DND-41 (cell line): Measurements from ENCODE around the gene ZBTB6.

Experiments used
- ATAC-seq: fragments of 200-7000 bp; cut with Tn5 transposase; 3 replicates; pipeline ENCODE4 v1.9.1; 2021; ENCODE audit warnings: low read depth; ENCODE audit not compliant: insufficient read depth
- DNase-seq: peaks from one replicate; pipeline ENCODE4 v3.0.0-alpha.2; 2020
- H2AFZ ChIP-seq: 2 replicates; pipeline ENCODE4 v1.6.0; 2012; ENCODE audit warnings: low read depth, low read length
- H3K27ac ChIP-seq: 2 replicates; pipeline ENCODE4 v1.5.1; 2012; ENCODE audit warnings: low read length, inconsistent platforms
- H3K27me3 ChIP-seq: fragments of 200-600 bp; sonication (generic); 2 replicates; pipeline ENCODE4 v1.6.0; 2012; ENCODE audit warnings: low read length, mild to moderate bottlenecking, inconsistent platforms; ENCODE audit not compliant: insufficient read depth, poor library complexity
- H3K36me3 ChIP-seq: 2 replicates; pipeline ENCODE4 v1.5.1; 2012; ENCODE audit warnings: low read length, inconsistent platforms; ENCODE audit not compliant: insufficient read depth
- H3K4me1 ChIP-seq: 2 replicates; pipeline ENCODE4 v1.5.1; 2012; ENCODE audit warnings: mild to moderate bottlenecking, low read length; ENCODE audit not compliant: insufficient read depth
- H3K4me2 ChIP-seq: 2 replicates; pipeline ENCODE4 v1.6.0; 2012; ENCODE audit warnings: mild to moderate bottlenecking, moderate library complexity, low read length, inconsistent platforms; ENCODE audit not compliant: insufficient read depth
- H3K4me3 ChIP-seq, 2 experiments: fragments of 200-600 bp in 1 of 2; shearing (Covaris generic) in 1 of 2; 2 replicates each; pipeline ENCODE4 v1.5.1; 2012 to 2016; ENCODE audit warnings: inconsistent platforms in 2 of 2, low read length in 2 of 2, mild to moderate bottlenecking in 2 of 2, low read depth in 1 of 2, moderate library complexity in 1 of 2
- H3K79me2 ChIP-seq: 2 replicates; pipeline ENCODE4 v1.6.0; 2012; ENCODE audit warnings: low read length, inconsistent platforms; ENCODE audit not compliant: insufficient read depth
- H3K9ac ChIP-seq: 2 replicates; pipeline ENCODE4 v1.6.0; 2012; ENCODE audit warnings: low read depth, mild to moderate bottlenecking, inconsistent platforms, low read length, moderate library complexity
- H3K9me3 ChIP-seq: 2 replicates; pipeline ENCODE4 v1.5.1; 2012; ENCODE audit warnings: low read length, moderate library complexity, mild to moderate bottlenecking, inconsistent platforms; ENCODE audit not compliant: insufficient read depth, severe bottlenecking
- H4K20me1 ChIP-seq: 2 replicates; pipeline ENCODE4 v1.6.0; 2012; ENCODE audit warnings: low read length; ENCODE audit not compliant: insufficient read depth
- CTCF ChIP-seq: IDR thresholded peaks from 2 replicates; pipeline ENCODE4 v1.5.1; 2012; ENCODE audit warnings: borderline replicate concordance, low read length, moderate library complexity, mild to moderate bottlenecking; ENCODE audit not compliant: poor library complexity, severe bottlenecking; ENCODE audit errors: extremely low read depth
- EZH2 ChIP-seq: IDR thresholded peaks from 3 replicates; pipeline ENCODE4 v1.6.1; 2012; ENCODE audit warnings: borderline replicate concordance, low read depth, mild to moderate bottlenecking, moderate library complexity, low read length, inconsistent platforms; ENCODE audit not compliant: severe bottlenecking

ZBTB6 gene

GRCh38 chr9:122904823-122905710, 8.1 kb downstream of the ZBTB6 start, which contains the start of gene RC3H2:
TSS of gene RC3H2 (minus strand) at chr9:122905359. CDS start at chr9:122897509, 7,850 bp downstream.
- Histone ChIP-seq H3K9me3 (no peaks in the 10 kb centered on the region), H2AFZ (peak within 1 kb of the TSS; percentile 96), H3K4me2 (peak within 1 kb of the TSS; percentile 79), H3K79me2 (peaks cover 58% of the 10 kb centered on the region), H3K36me3 (no peaks in the 10 kb centered on the region; the same call in 1 of the 2 replicates), H3K9ac (peak within 1 kb of the TSS; percentile 73), H3K4me1 (peaks cover 45% of the 10 kb centered on the region), H3K27ac (peak within 1 kb of the TSS; percentile 81), H3K27me3 (no peaks in the 10 kb centered on the region), H3K4me3 (peak within 1 kb of the TSS; percentile 62 to 71), H4K20me1 (no peaks in the 10 kb centered on the region; the same call in 1 of the 2 replicates)
- DNase-seq (peak; percentile 98), ATAC-seq (peak; percentile 85)
- TF ChIP-seq CTCF (peak; percentile 3), EZH2 (no peak)

GRCh38 chr9:122904466-122904822, 8.7 kb downstream of the ZBTB6 start:
- ATAC-seq (peak; percentile 17; the same call in 1 of the 3 replicates), DNase-seq (peak; percentile 34)

GRCh38 chr9:122900791-122901190, 12.3 kb downstream of the ZBTB6 start:
- H3K4me2 ChIP-seq = peak overlapping the region; percentile 40; the same call in 1 of the 2 replicates
- H3K27me3 ChIP-seq = no peaks in the 10 kb centered on the region
- H3K9ac ChIP-seq = no peak overlapping the region
- H4K20me1 ChIP-seq = no peaks in the 10 kb centered on the region
- TF ChIP-seq EZH2 (no peak), CTCF (no peak)
- ATAC-seq (no peak), DNase-seq (no peak)
- H3K4me1 ChIP-seq = peaks cover 46% of the 10 kb centered on the region
- no peak overlapping the region; a peak in 1 of 4 replicates for H3K4me3 ChIP-seq
- no peak overlapping the region for H2AFZ ChIP-seq
- H3K27ac ChIP-seq = peak overlapping the region; percentile 14; the same call in 1 of the 2 replicates
- no peaks in the 10 kb centered on the region for H3K9me3 ChIP-seq
- peaks cover 15% of the 10 kb centered on the region for H3K36me3 ChIP-seq
- H3K79me2 ChIP-seq = peaks cover 89% of the 10 kb centered on the region

More at GRCh38 chr9:122904466-122904822, 8.7 kb downstream of the ZBTB6 start:
- H3K79me2 ChIP-seq = peaks cover 61% of the 10 kb centered on the region
- no peaks in the 10 kb centered on the region for H3K9me3 ChIP-seq
- no peaks in the 10 kb centered on the region; the same call in 1 of the 2 replicates for H3K36me3 ChIP-seq
- H2AFZ ChIP-seq = peak overlapping the region; percentile 70
- H4K20me1 ChIP-seq = no peaks in the 10 kb centered on the region
- H3K4me2 ChIP-seq = peak overlapping the region; percentile 79
- H3K4me3 ChIP-seq = peak overlapping the region; percentile 62 to 71
- peak overlapping the region; percentile 73 for H3K9ac ChIP-seq
- TF ChIP-seq EZH2 (no peak), CTCF (no peak)
- H3K27me3 ChIP-seq = no peaks in the 10 kb centered on the region
- H3K4me1 ChIP-seq = peaks cover 50% of the 10 kb centered on the region
- H3K27ac ChIP-seq = peak overlapping the region; percentile 81
